Measurements from ENCODE around the gene CLGN.

The CLGN gene

DNA sequence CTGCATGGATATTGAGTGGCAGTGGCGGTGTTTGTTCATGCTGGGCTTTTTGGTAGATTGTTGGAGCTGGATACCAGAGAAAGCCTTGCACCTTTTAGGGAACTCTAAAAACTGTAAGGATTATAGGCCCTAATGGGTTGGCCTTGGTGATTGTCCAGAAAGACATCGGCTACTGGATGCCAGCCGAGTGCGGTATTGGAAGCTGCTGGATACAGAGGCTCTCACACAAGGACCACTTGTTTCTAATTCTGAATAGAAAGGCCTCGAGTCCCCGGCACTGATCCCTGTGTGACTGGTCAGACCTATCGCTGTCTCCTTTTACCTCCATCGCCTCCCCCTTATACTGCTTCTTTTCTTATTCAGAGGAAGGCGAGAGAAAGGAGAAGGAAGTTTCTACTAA is 81.3 kb downstream of the CLGN start:
- TF ChIP-seq POLR2A (IDR thresholded peaks at IDR 0.05; ENCODE audit: low read depth, low read length) (no peak), POU2F2 (IDR thresholded peaks at IDR 0.05; ENCODE audit: low read depth, low read length) (no peak), POLR2AphosphoS5 (IDR thresholded peaks at IDR 0.05; ENCODE audit: low read depth, low read length) (no peak), PAX5 (IDR thresholded peaks at IDR 0.05; ENCODE audit: insufficient read depth, low read length, severe bottlenecking) (no peak), SPI1 (IDR thresholded peaks at IDR 0.05; ENCODE audit: low read depth, low read length) (no peak), TAF1 (IDR thresholded peaks at IDR 0.05; ENCODE audit: low read depth, low read length) (no peak)
- FAIRE-seq, result no peak
- no peak for DNase-seq (ENCODE audit: insufficient read length, low spot score)

DNA sequence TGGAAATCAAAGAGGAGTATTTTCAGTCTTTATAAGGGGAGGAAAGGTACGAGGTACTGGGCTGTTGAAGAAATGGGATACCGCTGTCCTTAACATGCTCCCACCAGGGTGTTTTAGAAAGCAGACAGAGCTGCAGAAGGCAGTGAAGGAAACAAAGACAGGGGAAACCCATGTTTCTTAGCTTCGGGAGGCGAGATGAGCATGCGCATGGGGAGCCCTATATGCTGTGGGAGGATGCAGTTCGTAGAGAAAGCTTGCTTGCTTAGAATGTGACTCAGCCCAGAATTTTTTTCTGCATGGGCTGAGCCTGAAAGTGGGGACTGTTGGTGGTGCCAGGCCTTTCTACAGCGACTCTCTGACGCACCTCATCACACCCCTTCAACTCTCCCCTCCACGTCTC is 82.8 kb downstream of the CLGN start:
- FAIRE-seq (no peak), DNase-seq (ENCODE audit: insufficient read length, low spot score) (no peak)
- TF ChIP-seq TAF1 (IDR thresholded peaks at IDR 0.05; ENCODE audit: low read depth, low read length) (no peak), POLR2AphosphoS5 (IDR thresholded peaks at IDR 0.05; ENCODE audit: low read depth, low read length) (no peak), PAX5 (IDR thresholded peaks at IDR 0.05; ENCODE audit: insufficient read depth, low read length, severe bottlenecking) (no peak), SPI1 (IDR thresholded peaks at IDR 0.05; ENCODE audit: low read depth, low read length) (no peak), POLR2A (IDR thresholded peaks at IDR 0.05; ENCODE audit: low read depth, low read length) (no peak), POU2F2 (IDR thresholded peaks at IDR 0.05; ENCODE audit: low read depth, low read length) (no peak)

DNA sequence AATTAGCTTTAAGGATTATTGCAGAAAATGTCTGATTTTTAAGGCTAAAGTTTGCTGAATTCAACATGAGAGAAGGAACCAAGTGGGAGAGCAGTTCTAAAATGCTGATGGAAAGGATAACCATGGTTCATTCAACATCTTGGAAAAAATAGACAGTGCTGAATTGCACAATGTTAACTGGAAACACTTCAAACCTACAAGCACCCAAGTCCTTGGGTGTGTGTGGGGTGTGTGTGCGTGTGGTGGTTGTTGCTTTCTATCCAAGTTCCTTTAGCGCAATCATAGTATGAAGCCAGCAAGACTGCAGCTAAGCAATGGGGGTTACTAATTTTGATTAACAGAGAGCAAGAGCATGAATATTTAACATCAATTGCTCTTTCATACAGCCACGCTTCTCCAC is 83.3 kb downstream of the CLGN start:
- DNase-seq (ENCODE audit: insufficient read length, low spot score), result no peak
- TF ChIP-seq POU2F2 (IDR thresholded peaks at IDR 0.05; ENCODE audit: low read depth, low read length), result no peak
- no peak for TF ChIP-seq PAX5 (IDR thresholded peaks at IDR 0.05; ENCODE audit: insufficient read depth, low read length, severe bottlenecking)
- TF ChIP-seq TAF1 (IDR thresholded peaks at IDR 0.05; ENCODE audit: low read depth, low read length), result no peak
- no peak for TF ChIP-seq POLR2A (IDR thresholded peaks at IDR 0.05; ENCODE audit: low read depth, low read length)
- no peak for TF ChIP-seq SPI1 (IDR thresholded peaks at IDR 0.05; ENCODE audit: low read depth, low read length)
- no peak for FAIRE-seq

DNA sequence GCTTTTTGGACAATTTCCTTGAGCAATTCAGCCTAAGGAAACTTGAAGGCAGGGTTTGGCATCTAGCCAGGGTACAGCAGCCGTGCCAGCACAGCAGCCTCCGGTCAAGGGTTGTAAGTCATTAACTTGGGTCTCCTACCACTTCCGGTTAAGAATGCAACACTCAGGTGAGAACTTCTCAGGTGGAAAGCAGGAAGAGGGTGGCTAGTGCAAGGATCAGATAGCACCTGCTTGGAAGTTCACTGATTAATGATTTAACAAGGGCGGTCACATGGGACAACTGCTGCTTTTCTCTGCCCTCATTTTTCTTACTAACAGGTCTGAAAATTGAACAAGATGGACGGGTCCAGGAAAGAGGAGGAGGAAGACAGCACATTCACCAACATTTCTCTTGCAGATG is 84.1 kb downstream of the CLGN start:
- FAIRE-seq, result no peak
- DNase-seq (ENCODE audit: insufficient read length, low spot score), result no peak
- TF ChIP-seq POLR2A (IDR thresholded peaks at IDR 0.05; ENCODE audit: low read depth, low read length), result no peak
- no peak for TF ChIP-seq POLR2AphosphoS5 (IDR thresholded peaks at IDR 0.05; ENCODE audit: low read depth, low read length)
- no peak for TF ChIP-seq POU2F2 (IDR thresholded peaks at IDR 0.05; ENCODE audit: low read depth, low read length)
- no peak for TF ChIP-seq TAF1 (IDR thresholded peaks at IDR 0.05; ENCODE audit: low read depth, low read length)

GRCh38 chr4:140342620-140343019 is 84.8 kb downstream of the CLGN start:
- no peak for FAIRE-seq
- DNase-seq (ENCODE audit: insufficient read length, low spot score), result no peak
- no peak for TF ChIP-seq SPI1 (IDR thresholded peaks at IDR 0.05; ENCODE audit: low read depth, low read length)
- TF ChIP-seq POU2F2 (IDR thresholded peaks at IDR 0.05; ENCODE audit: low read depth, low read length), result no peak
- TF ChIP-seq POLR2A (IDR thresholded peaks at IDR 0.05; ENCODE audit: low read depth, low read length), result no peak
- no peak for TF ChIP-seq POLR2AphosphoS5 (IDR thresholded peaks at IDR 0.05; ENCODE audit: low read depth, low read length)
- TF ChIP-seq PAX5 (IDR thresholded peaks at IDR 0.05; ENCODE audit: insufficient read depth, low read length, severe bottlenecking), result no peak
- no peak for TF ChIP-seq TAF1 (IDR thresholded peaks at IDR 0.05; ENCODE audit: low read depth, low read length)

Measured in GM12891 (cell line).